Measurements from ENCODE around the gene MED22.

GRCh38 chr9:133396952-133397351, 49.0 kb upstream of the MED22 start:
- peak in 1 of 6 experiments; percentile 9 for TF ChIP-seq CTCF (IDR thresholded peaks at IDR 0.05)
- TF ChIP-seq POLR2A (IDR thresholded peaks at IDR 0.05), result no peak
